Measurements from ENCODE around the gene ESM1.

- TF ChIP-seq CTCF (IDR thresholded peaks at IDR 0.05) (no peak), SIN3A (IDR thresholded peaks at IDR 0.05; ENCODE audit: borderline replicate concordance, insufficient read depth, low read depth, low read length) (no peak), POLR2AphosphoS5 (IDR thresholded peaks at IDR 0.05; ENCODE audit: low read depth, low read length) (no peak), REST (IDR thresholded peaks at IDR 0.05; ENCODE audit: insufficient read depth in 1 of 2, low read depth in 2 of 2, low read length in 1 of 2) (no peak), TCF7L2 (IDR thresholded peaks at IDR 0.05; ENCODE audit: low read depth, low read length) (no peak)
Measured at GRCh38 chr5:54947187-54947586, 38.2 kb downstream of the ESM1 start.

Measured in Panc1 (cell line).